OCI-LY1 (cell line): ENCODE results near the gene P2RY6.

Source experiments
- H2AFZ ChIP-seq: fragments of 200-600 bp; sonication (generic), shearing (Covaris generic); 2 replicates; pipeline ENCODE4 v1.6.0; 2014; ENCODE audit warnings: antibody characterized with exemption, mild to moderate bottlenecking, low read length
- H3F3A ChIP-seq: fragments of 200-600 bp; sonication (generic), shearing (Covaris generic); 2 replicates; pipeline ENCODE4 v1.6.0; 2014; ENCODE audit warnings: mild to moderate bottlenecking, antibody characterized with exemption, low read length, moderate library complexity; ENCODE audit not compliant: insufficient read depth
- H3K27ac ChIP-seq: fragments of 200-600 bp; sonication (generic); 2 replicates; pipeline ENCODE4 v1.5.1; 2014; ENCODE audit warnings: low read length, mixed run types, mild to moderate bottlenecking, low read depth; ENCODE audit not compliant: poor library complexity, severe bottlenecking
- H3K27me3 ChIP-seq: fragments of 200-600 bp; sonication (generic); 2 replicates; pipeline ENCODE4 v1.6.0; 2014; ENCODE audit warnings: antibody characterized with exemption, mild to moderate bottlenecking, low read length, moderate library complexity; ENCODE audit not compliant: insufficient read depth
- H3K36me3 ChIP-seq: fragments of 200-600 bp; sonication (generic); 2 replicates; pipeline ENCODE4 v1.6.1; 2014; ENCODE audit warnings: mild to moderate bottlenecking, antibody characterized with exemption, low read length, moderate library complexity, mixed read lengths; ENCODE audit not compliant: insufficient read depth
- H3K4me1 ChIP-seq: fragments of 200-600 bp; sonication (generic); 2 replicates; pipeline ENCODE4 v1.5.1; 2014; ENCODE audit warnings: mild to moderate bottlenecking, low read length, moderate library complexity; ENCODE audit not compliant: insufficient read depth, severe bottlenecking
- H3K4me2 ChIP-seq: fragments of 200-600 bp; sonication (generic), shearing (Covaris generic); 2 replicates; pipeline ENCODE4 v1.6.1; 2014; ENCODE audit warnings: low read length
- H3K4me3 ChIP-seq: fragments of 200-600 bp; sonication (generic); 2 replicates; pipeline ENCODE4 v1.5.1; 2014; ENCODE audit warnings: low read length, low read depth, mild to moderate bottlenecking, mixed read lengths; ENCODE audit not compliant: poor library complexity, severe bottlenecking
- H3K79me2 ChIP-seq: fragments of 200-600 bp; shearing (Covaris generic); 2 replicates; pipeline ENCODE4 v1.6.1; 2016; ENCODE audit warnings: mixed run types, low read length, mixed read lengths; ENCODE audit not compliant: insufficient read depth
- H3K9ac ChIP-seq: fragments of 200-600 bp; sonication (generic), shearing (Covaris generic); 2 replicates; pipeline ENCODE4 v1.6.1; 2014; ENCODE audit warnings: mild to moderate bottlenecking, low read length, mixed read lengths
- H3K9me2 ChIP-seq: fragments of 200-600 bp; sonication (generic), shearing (Covaris generic); 2 replicates; pipeline ENCODE4 v1.6.1; 2014; ENCODE audit warnings: low read depth, mild to moderate bottlenecking, low read length, mixed read lengths
- H3K9me3 ChIP-seq: fragments of 200-600 bp; shearing (Covaris generic); 2 replicates; pipeline ENCODE4 v1.6.1; 2014; ENCODE audit warnings: low read length, mixed read lengths
- H4K20me1 ChIP-seq: fragments of 200-600 bp; sonication (generic), shearing (Covaris generic); 2 replicates; pipeline ENCODE4 v1.6.0; 2016; ENCODE audit warnings: mild to moderate bottlenecking, low read length; ENCODE audit not compliant: insufficient read depth
- CTCF ChIP-seq: fragments of 200-600 bp; sonication (generic), shearing (Covaris generic); IDR thresholded peaks from 2 replicates; pipeline ENCODE4 v1.5.1; 2017; ENCODE audit warnings: mild to moderate bottlenecking, antibody characterized with exemption, low read length, moderate library complexity, mixed read lengths
- EZH2 ChIP-seq: fragments of 200-600 bp; sonication (generic), shearing (Covaris generic); IDR thresholded peaks from 2 replicates; pipeline ENCODE4 v1.8.0; 2017; ENCODE audit warnings: borderline replicate concordance, mixed run types, mild to moderate bottlenecking, antibody characterized with exemption, low read length, moderate library complexity, mixed read lengths

The P2RY6 gene

GRCh38 chr11:73315293-73316020 lies 43.3 kb downstream of the P2RY6 start:
- H3K36me3 ChIP-seq = no peaks in the 10 kb centered on the region
- no peaks in the 10 kb centered on the region for H4K20me1 ChIP-seq
- H3K4me3 ChIP-seq = no peak overlapping the region
- H3K4me2 ChIP-seq = no peak overlapping the region
- H3K79me2 ChIP-seq = no peaks in the 10 kb centered on the region
- H3K27me3 ChIP-seq = no peaks in the 10 kb centered on the region
- H3K27ac ChIP-seq = no peak overlapping the region
- H3K9ac ChIP-seq = no peak overlapping the region
- H2AFZ ChIP-seq = no peak overlapping the region
- no peaks in the 10 kb centered on the region for H3K4me1 ChIP-seq
- no peaks in the 10 kb centered on the region for H3K9me3 ChIP-seq
- TF ChIP-seq CTCF (no peak), EZH2 (no peak)
- no peaks in the 10 kb centered on the region for H3F3A ChIP-seq
- no peaks in the 10 kb centered on the region for H3K9me2 ChIP-seq

DNA sequence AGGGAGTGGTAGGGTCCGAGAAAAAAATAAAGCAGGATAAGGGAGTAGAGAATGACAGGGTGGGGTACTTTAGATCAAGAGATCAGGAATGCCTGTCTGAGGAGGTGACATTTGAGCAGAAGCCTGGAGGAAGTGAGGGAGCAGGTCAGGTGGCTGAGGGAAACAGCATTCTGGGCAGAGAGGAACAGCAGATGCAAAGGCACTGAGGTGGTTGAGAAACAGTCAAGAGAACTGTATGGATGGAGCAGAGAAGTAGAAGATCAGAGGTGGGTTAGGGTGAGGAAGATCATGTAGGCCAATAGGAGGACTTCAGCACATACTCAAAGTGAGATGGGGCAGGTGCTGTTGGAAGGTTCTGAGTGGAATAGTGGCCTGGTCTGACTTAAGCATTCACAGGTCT lies 44.3 kb downstream of the P2RY6 start:
- H3K36me3 ChIP-seq = no peaks in the 10 kb centered on the region
- no peaks in the 10 kb centered on the region for H3K4me1 ChIP-seq
- no peak overlapping the region for H2AFZ ChIP-seq
- no peak overlapping the region for H3K4me2 ChIP-seq
- H3K27ac ChIP-seq = no peak overlapping the region
- H3K9ac ChIP-seq = no peak overlapping the region
- no peaks in the 10 kb centered on the region for H3K9me3 ChIP-seq
- H3K9me2 ChIP-seq = no peaks in the 10 kb centered on the region
- no peak for TF ChIP-seq CTCF
- TF ChIP-seq EZH2 = no peak
- H3K4me3 ChIP-seq = no peak overlapping the region
- H3K27me3 ChIP-seq = no peaks in the 10 kb centered on the region
- H3K79me2 ChIP-seq = no peaks in the 10 kb centered on the region
- H4K20me1 ChIP-seq = no peaks in the 10 kb centered on the region
- no peaks in the 10 kb centered on the region for H3F3A ChIP-seq

GRCh38 chr11:73317373-73317772 lies 45.2 kb downstream of the P2RY6 start:
- H3K36me3 ChIP-seq = no peaks in the 10 kb centered on the region
- no peaks in the 10 kb centered on the region for H3K9me2 ChIP-seq
- no peak overlapping the region for H3K4me2 ChIP-seq
- no peaks in the 10 kb centered on the region for H3K9me3 ChIP-seq
- TF ChIP-seq CTCF = no peak
- TF ChIP-seq EZH2 = no peak
- H4K20me1 ChIP-seq = no peaks in the 10 kb centered on the region
- no peaks in the 10 kb centered on the region for H3K4me1 ChIP-seq
- H3K27me3 ChIP-seq = no peaks in the 10 kb centered on the region
- H3F3A ChIP-seq = no peaks in the 10 kb centered on the region
- no peaks in the 10 kb centered on the region for H3K79me2 ChIP-seq
- H3K4me3 ChIP-seq = no peak overlapping the region
- H3K27ac ChIP-seq = no peak overlapping the region
- no peak overlapping the region for H2AFZ ChIP-seq
- no peak overlapping the region for H3K9ac ChIP-seq
